C4-2B (cell line): ENCODE results near the gene TMEM132D.
"Not testable (repeated sequence)": the region's sequence is repeated elsewhere in the genome, so short reads cannot be mapped to it uniquely, and the experiment has no call there.

ENCODE experiments used
- H3K27ac ChIP-seq: fragments of 450-650 bp; 2 replicates; pipeline ENCODE4 v1.5.1; 2017
- ZFX ChIP-seq: fragments of 450-650 bp; IDR thresholded peaks from 2 replicates; pipeline ENCODE4 v1.6.1; 2017
- TF ChIP-seq, protein P1 (sequence below): fragments of 450-650 bp; conservative IDR thresholded peaks from 2 replicates; pipeline ENCODE4 v1.5.1; 2017; ENCODE audit warnings: mild to moderate bottlenecking

Gene TMEM132D

DNA sequence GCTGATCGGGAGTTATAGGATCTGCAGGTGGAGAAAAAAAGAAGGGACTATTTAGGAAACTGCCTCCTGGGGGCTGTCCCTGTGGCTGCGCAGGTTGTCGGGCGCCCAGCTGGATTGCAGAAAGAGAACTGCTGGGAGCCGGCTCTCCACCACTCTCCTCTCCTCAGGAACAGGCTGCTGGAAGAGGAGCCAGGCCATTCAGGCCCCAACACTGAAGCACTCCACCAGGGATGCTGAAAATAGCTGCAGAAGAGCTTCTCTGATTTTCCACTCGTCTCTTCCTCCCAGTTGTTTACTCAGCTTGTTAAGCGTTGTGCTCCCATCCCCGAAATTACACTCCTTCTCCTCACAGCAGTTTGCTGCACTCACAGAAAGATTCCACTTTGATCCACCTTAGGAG is 703.2 kb downstream of the TMEM132D start:
- TF ChIP-seq ZFX, result no peak

DNA sequence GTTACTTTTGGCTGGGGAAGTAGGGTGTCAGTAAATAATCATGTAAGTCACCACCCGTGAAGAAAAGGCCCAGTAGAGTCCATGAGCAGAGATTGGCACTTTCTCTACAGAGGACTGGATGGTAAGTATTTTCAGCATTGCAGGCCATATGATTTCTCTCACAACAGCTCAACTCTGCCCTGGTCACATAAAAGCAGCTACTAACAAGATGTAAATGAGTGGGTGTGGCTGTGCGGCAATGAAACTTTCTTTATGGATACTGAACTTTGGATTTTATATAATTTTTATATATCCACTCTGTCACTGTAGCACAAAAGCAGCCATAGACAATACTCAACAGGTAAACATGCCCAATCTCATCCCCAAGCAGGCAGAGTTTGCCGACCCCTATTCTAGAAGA is 706.9 kb downstream of the TMEM132D start:
- no peak overlapping the region for H3K27ac ChIP-seq
- TF ChIP-seq, protein P1, sequence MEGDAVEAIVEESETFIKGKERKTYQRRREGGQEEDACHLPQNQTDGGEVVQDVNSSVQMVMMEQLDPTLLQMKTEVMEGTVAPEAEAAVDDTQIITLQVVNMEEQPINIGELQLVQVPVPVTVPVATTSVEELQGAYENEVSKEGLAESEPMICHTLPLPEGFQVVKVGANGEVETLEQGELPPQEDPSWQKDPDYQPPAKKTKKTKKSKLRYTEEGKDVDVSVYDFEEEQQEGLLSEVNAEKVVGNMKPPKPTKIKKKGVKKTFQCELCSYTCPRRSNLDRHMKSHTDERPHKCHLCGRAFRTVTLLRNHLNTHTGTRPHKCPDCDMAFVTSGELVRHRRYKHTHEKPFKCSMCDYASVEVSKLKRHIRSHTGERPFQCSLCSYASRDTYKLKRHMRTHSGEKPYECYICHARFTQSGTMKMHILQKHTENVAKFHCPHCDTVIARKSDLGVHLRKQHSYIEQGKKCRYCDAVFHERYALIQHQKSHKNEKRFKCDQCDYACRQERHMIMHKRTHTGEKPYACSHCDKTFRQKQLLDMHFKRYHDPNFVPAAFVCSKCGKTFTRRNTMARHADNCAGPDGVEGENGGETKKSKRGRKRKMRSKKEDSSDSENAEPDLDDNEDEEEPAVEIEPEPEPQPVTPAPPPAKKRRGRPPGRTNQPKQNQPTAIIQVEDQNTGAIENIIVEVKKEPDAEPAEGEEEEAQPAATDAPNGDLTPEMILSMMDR, result no peak
- TF ChIP-seq ZFX, result no peak

More for the DNA sequence above, 703.2 kb downstream of the TMEM132D start:
- H3K27ac ChIP-seq, result no peak overlapping the region

DNA sequence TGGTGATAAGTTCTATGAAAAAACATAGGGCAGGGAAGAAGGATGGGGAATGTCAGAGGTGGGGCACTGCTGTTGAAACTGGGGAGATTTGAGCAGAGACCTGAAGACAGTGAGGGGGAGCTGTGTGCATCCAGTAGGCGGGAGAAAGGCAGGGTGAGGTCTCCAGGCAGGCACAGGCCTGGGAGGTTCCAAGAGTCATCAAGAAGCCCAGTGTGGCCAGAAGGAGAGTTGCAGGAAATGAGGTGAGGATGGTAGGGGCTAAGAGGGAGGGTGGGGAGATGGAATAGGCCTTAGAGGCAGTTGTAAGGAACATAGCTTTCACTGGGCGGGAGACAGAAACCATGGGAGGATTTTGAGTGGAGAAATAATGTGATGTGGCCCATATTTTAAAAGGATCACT is 708.7 kb downstream of the TMEM132D start:
- no peak overlapping the region for H3K27ac ChIP-seq
- no peak for TF ChIP-seq ZFX
- TF ChIP-seq, protein P1, result no peak

DNA sequence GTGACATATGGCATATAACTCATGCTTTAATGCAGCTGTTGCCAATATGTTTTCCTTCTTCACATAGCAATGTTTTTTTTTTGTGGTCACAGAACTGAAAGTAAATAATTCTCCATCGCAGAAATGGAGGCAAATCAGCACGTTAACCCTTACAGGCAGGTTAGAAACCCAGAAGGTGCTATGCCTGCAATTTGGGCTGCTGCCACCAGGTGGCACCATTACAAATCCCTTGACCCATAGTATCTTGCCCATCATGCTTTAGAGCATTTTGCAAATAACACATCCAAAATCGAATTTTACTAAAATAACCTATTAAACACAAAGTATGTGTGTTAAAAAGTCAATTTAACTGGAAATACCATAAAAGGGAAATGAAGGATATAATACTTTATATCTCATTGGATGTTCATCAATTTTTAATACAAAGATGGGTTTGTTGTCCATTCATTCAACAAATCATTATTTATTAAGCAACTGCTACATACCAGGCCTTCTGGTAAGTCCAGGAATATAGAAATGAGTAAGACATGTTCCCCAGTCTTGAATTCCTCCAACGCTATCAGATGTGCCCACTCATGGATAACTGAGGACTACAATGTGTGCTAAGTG is 710.5 kb downstream of the TMEM132D start:
- H3K27ac ChIP-seq, result no peak overlapping the region
- TF ChIP-seq, protein P1, result peak; percentile 84
- no peak for TF ChIP-seq ZFX

DNA sequence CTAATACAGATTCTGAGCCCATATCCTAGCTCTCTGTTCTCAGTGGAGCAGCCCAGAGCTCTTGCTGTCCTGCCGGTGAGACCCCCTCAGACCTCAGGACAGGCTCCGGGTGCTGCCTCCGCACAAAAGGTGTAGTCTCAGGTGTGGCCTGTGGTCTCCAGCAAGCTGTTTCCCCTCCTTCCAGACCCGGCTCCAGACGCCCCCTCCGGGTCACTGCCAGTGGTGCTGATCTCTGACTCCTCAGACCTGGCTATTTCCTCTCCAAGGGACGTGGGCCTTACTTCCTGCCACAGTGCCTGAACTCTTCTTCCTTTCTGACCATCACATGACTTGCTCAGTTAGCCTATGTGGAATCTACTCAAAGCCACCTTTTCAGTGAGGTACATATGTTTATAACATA is 713.0 kb downstream of the TMEM132D start:
- TF ChIP-seq, protein P1, result 0 out of 2 replicates have a peak, but pooled peaks have one; percentile 8
- TF ChIP-seq ZFX, result no peak
- no peak overlapping the region for H3K27ac ChIP-seq

DNA sequence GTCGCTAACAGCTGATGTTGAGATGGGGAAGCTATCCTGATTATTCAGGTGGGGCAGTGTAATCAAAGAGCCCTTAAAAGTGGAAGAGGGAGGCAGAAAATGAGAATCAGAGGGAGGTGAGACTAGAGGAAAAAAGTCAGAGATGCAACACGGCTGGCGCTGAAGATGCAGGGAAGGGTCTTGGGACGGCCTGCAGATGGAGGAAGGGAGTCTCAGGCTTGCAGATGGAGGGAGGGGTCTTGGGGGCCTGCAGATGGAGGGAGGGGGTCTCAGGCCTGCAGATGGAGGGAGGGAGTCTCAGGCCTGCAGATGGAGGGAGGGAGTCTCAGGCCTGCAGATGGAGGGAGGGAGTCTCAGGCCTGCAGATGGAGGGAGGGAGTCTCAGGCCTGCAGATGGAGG is 713.9 kb downstream of the TMEM132D start:
- H3K27ac ChIP-seq, result not testable (repeated sequence)

DNA sequence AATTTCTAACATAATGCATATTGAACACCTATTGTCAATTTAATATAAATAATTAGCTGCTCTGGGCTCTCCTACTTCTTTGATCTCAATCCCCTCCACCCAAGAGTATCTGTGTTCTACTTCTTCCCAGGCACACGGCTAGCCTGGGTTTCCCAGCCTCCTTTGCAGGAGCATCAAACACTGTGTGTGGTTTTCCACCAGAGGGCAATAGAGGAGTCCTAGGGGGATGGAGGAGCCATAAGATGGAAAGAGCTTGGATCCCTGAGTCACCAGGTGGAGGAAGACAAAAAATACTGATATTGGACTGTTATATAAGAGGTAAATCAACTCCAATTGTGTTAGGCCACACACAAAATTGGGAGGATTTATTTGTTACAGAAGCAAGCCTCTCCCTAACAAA is 716.9 kb downstream of the TMEM132D start:
- H3K27ac ChIP-seq, result no peak overlapping the region
- TF ChIP-seq, protein P1, result peak; percentile 41
- TF ChIP-seq ZFX, result no peak

DNA sequence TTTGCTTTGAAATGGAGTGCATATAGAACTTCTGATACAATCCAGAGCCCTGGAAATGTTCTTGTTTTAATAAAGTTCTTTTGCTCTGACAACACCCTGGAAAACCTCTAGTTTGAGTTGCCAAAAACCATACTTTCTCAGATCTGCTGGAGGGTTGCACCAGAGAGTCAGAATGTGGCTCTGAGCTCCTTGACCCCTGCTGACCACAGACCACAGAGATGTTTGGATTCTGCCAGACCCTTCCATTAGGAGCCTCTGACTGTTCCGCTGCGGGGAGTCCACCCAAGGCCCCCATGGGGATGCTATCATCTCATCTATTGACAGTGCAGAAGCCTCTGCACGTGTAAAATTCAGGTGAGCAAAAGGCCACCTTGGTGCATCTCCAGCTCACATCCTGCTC is 718.0 kb downstream of the TMEM132D start:
- TF ChIP-seq, protein P1, result no peak
- TF ChIP-seq ZFX, result no peak
- no peak overlapping the region for H3K27ac ChIP-seq
